Upper lobe of right lung (tissue), 1 donor: ENCODE data around the gene SGMS1. TPM values are rescaled to one million over a fixed set of nuclear protein-coding genes. Genes with fewer than 3 reads are reported as not detected.
A peak's percentile ranks its signal among the peaks of the same experiment; 100 is the strongest.

Source experiments
- ATAC-seq: fragments of 200-7000 bp; cut with Tn5 transposase; one replicate; pipeline ENCODE4 v1.9.1; 2020; ENCODE audit warnings: mild to moderate bottlenecking, moderate library complexity
- DNase-seq: peaks from one replicate; pipeline ENCODE4 v3.0.0-alpha.2; 2020
- H3K27ac ChIP-seq: fragments of 200-600 bp; one replicate; pipeline ENCODE4 v1.8.0; 2022
- H3K27me3 ChIP-seq: fragments of 200-600 bp; one replicate; pipeline ENCODE4 v1.8.0; 2022; ENCODE audit warnings: mild to moderate bottlenecking
- H3K36me3 ChIP-seq: fragments of 200-600 bp; one replicate; pipeline ENCODE4 v1.8.0; 2022
- H3K4me1 ChIP-seq: fragments of 200-600 bp; one replicate; pipeline ENCODE4 v1.8.0; 2022
- H3K4me3 ChIP-seq: fragments of 200-600 bp; one replicate; pipeline ENCODE4 v1.8.0; 2022; ENCODE audit warnings: mild to moderate bottlenecking
- H3K9me3 ChIP-seq: fragments of 200-600 bp; one replicate; pipeline ENCODE4 v1.8.0; 2022
- CTCF ChIP-seq: fragments of 200-600 bp; IDR thresholded peaks from one replicate; pipeline ENCODE4 v1.8.0; 2022; ENCODE audit warnings: antibody characterized with exemption
- intact Hi-C: fragments of 100-400 bp; cut with DNase I; formaldehyde crosslinking; loops from one replicate; pipeline ENCODE4 v1.11.0; 2022
- total RNA-seq: library from RNA; stranded (reverse); fragmentation: NEBNext Ultra II Directional; extraction: Animal tissue kit (Norgen Biotek cat#: 25700); gene quantifications from one replicate; pipeline ENCODE4 v1.2.1, GENCODE V29; 2021
- donor health status: DM: no; HTN: yes; CAD: no; lungs with severe emphysema.

The SGMS1 gene
- total RNA-seq, 1 donor from 2014 or later = 73.1 TPM

- Histone ChIP-seq H3K27me3 (no peaks in the 10 kb centered on the region), H3K4me3 (no peak overlapping the region), H3K9me3 (no peaks in the 10 kb centered on the region), H3K27ac (peak overlapping the region; percentile 31), H3K4me1 (peaks cover 39% of the 10 kb centered on the region), H3K36me3 (no peaks in the 10 kb centered on the region)
- no peak for TF ChIP-seq CTCF
- DNase-seq (no peak), ATAC-seq (peak; percentile 12)
- intact Hi-C loops = no loop called here
Measured at GRCh38 chr10:50396491-50397311, 227.1 kb downstream of the SGMS1 start.

- H3K27ac ChIP-seq = peak overlapping the region; percentile 31
- no peaks in the 10 kb centered on the region for H3K36me3 ChIP-seq
- DNase-seq (no peak), ATAC-seq (no peak)
- peaks cover 39% of the 10 kb centered on the region for H3K4me1 ChIP-seq
- intact Hi-C loops = no loop called here
- no peaks in the 10 kb centered on the region for H3K9me3 ChIP-seq
- no peaks in the 10 kb centered on the region for H3K27me3 ChIP-seq
- no peak overlapping the region for H3K4me3 ChIP-seq
- TF ChIP-seq CTCF = no peak
Measured at GRCh38 chr10:50395851-50396250, 227.9 kb downstream of the SGMS1 start.

- Histone ChIP-seq H3K9me3 (no peaks in the 10 kb centered on the region), H3K4me1 (peaks cover 40% of the 10 kb centered on the region), H3K27me3 (no peaks in the 10 kb centered on the region), H3K27ac (peak overlapping the region; percentile 31), H3K4me3 (no peak overlapping the region), H3K36me3 (no peaks in the 10 kb centered on the region)
- intact Hi-C loops = no loop called here
- no peak for TF ChIP-seq CTCF
- ATAC-seq (peak; percentile 89), DNase-seq (no peak)
Measured at GRCh38 chr10:50395271-50395670, 228.5 kb downstream of the SGMS1 start.

GRCh38 chr10:50394832-50395231, 228.9 kb downstream of the SGMS1 start:
- no peaks in the 10 kb centered on the region for H3K36me3 ChIP-seq
- peak; percentile 46 for ATAC-seq
- peak overlapping the region; percentile 31 for H3K27ac ChIP-seq
- H3K4me1 ChIP-seq = peaks cover 42% of the 10 kb centered on the region
- TF ChIP-seq CTCF = no peak
- H3K9me3 ChIP-seq = no peaks in the 10 kb centered on the region
- no peaks in the 10 kb centered on the region for H3K27me3 ChIP-seq
- intact Hi-C loops = no loop called here
- no peak for DNase-seq
- H3K4me3 ChIP-seq = no peak overlapping the region

- ATAC-seq (no peak), DNase-seq (no peak)
- H3K9me3 ChIP-seq = no peaks in the 10 kb centered on the region
- TF ChIP-seq CTCF = no peak
- H3K4me1 ChIP-seq = peaks cover 46% of the 10 kb centered on the region
- H3K36me3 ChIP-seq = no peaks in the 10 kb centered on the region
- intact Hi-C loops = no loop called here
- no peak overlapping the region for H3K4me3 ChIP-seq
- no peak overlapping the region for H3K27ac ChIP-seq
- no peaks in the 10 kb centered on the region for H3K27me3 ChIP-seq
Measured at GRCh38 chr10:50393784-50394467, 229.8 kb downstream of the SGMS1 start.
